ENCODE measurements around the gene MED28. TPM values are rescaled to one million over a fixed set of nuclear protein-coding genes. Genes with fewer than 3 reads are reported as not detected.

The MED28 gene
- total RNA-seq, 4 donors from 2014 or later = 11.8 to 22.8 (median 14.2) TPM

DNA sequence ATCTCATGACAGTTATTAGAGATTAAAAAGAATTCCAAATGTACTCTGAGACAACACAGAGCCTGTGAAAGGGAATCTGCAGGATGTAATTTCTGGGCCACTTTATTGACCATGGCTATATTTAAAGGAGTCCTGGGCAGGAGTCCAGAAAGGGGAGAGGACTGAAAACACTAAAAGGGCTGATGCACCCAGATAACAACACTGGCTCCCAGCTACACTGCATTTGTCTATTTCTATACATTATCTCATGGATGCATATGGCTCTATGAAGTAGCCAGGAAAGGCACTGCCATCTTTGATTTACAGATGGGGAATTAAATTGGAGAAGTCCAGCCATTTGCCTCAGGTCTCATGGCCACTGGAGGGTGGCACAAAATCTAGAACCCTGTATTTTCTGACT is 56.0 kb downstream of the MED28 start:
- Histone ChIP-seq H3K9me3 (peaks cover 0 to 8% (median 1%) of the 10 kb centered on the region in 4 donors), H3K27me3 (no peaks in the 10 kb centered on the region), H3K4me1 (no peaks in the 10 kb centered on the region), H3K27ac (replicated peaks in 1 of 4) (no peak overlapping the region), H3K36me3 (no peaks in the 10 kb centered on the region), H3K4me3 (no peak overlapping the region)
- TF ChIP-seq, protein P1, sequence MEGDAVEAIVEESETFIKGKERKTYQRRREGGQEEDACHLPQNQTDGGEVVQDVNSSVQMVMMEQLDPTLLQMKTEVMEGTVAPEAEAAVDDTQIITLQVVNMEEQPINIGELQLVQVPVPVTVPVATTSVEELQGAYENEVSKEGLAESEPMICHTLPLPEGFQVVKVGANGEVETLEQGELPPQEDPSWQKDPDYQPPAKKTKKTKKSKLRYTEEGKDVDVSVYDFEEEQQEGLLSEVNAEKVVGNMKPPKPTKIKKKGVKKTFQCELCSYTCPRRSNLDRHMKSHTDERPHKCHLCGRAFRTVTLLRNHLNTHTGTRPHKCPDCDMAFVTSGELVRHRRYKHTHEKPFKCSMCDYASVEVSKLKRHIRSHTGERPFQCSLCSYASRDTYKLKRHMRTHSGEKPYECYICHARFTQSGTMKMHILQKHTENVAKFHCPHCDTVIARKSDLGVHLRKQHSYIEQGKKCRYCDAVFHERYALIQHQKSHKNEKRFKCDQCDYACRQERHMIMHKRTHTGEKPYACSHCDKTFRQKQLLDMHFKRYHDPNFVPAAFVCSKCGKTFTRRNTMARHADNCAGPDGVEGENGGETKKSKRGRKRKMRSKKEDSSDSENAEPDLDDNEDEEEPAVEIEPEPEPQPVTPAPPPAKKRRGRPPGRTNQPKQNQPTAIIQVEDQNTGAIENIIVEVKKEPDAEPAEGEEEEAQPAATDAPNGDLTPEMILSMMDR (IDR thresholded peaks at IDR 0.05) = no peak
- TF ChIP-seq EP300 (IDR thresholded peaks at IDR 0.05) = no peak
- no peak for TF ChIP-seq POLR2AphosphoS5 (IDR thresholded peaks at IDR 0.05)
- TF ChIP-seq POLR2A (IDR thresholded peaks at IDR 0.05; ENCODE audit: low read depth) = no peak
- DNase-seq (ENCODE audit: extremely low spot score) = no peak
- intact Hi-C loops (cut with DNase I) = no loop called here

DNA sequence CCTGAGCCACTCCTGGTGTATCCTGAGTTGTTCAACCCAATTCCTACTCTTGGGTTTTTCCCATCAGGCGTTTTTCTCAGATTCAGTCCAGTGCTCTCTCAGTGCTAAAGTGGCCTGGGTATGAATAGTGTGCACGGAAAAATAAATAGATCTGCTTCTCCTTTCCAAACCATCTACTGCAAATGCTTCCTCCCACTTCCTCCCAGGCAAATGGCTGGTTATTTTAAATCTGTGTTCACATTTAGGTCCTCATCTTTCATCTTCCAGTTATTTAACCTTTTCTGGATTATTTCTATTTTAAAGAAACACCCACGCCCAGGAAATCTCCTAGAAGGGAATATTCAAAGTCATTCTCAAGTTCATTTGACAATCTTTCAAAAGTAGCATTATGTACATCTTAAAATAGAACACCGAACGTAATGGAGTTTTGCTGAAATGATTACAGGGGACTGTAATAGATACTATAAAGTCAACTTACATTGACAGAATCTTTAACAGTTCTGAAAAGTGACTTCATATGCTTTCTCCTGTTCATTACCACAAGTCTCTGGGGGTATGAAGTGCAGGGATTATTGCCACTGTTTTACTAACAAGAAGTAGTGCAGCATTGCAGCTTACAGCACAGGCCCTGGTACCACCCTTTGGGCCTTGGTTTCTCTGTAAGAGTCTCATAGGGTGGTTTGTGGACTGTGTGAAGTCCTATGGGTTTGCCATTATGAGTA is 66.3 kb downstream of the MED28 start:
- Histone ChIP-seq H3K36me3 (no peaks in the 10 kb centered on the region), H3K27ac (replicated peaks in 1 of 4) (no peak overlapping the region), H3K4me1 (no peaks in the 10 kb centered on the region), H3K9me3 (no peaks in the 10 kb centered on the region), H3K4me3 (no peak overlapping the region), H3K27me3 (no peaks in the 10 kb centered on the region)
- 50% methylated on average over 5 of the region's 5 CpGs for WGBS
- no peak for TF ChIP-seq EP300 (IDR thresholded peaks at IDR 0.05)
- TF ChIP-seq, protein P1 (IDR thresholded peaks at IDR 0.05) = no peak
- DNase-seq (ENCODE audit: extremely low spot score) = no peak
- intact Hi-C loops (cut with DNase I) = no loop called here

DNA sequence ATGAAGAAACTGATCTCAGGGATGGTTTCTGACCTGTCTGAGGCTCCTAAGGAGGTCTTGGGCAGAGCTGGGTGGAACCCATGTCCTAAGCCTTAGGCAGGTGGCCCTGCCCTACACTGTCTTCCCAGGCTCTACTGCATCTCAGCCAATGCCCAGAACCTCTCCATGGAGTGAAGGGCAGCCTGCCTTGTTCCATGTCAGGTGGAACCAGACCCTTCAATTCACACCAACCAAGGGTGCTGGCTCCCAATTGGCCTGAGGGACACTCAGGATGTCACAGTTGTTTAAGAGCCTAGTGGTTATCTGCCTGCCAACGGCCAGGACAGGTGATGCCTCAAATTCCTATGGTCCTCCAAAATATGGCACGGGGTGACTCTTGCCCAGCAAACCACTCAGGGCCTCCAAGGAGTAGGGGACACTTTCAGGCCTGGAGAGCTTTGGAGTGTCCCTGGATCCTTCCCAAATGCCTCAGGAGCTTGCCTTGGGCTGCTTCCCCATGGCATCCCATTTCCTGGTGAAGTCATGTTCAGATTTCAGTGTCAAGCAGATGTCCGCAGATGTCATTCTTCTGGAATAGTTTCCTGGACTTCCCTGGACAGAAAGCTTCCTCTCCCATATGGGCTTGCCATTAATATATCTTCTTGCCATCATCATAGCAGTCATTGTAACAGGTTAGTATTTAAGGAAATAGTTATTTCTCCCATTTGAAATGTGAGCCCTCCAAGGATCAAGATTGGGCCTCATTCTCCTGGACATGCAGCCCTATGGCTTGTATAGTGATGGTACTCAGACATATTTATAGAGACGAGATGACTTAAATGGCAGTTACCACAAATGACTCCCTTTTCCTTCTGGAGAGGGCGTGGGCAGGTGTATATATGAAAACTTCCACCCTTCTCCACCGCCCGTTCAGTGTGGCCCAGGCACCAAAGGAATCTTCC is 67.1 kb downstream of the MED28 start:
- Histone ChIP-seq H3K4me3 (no peak overlapping the region), H3K27ac (replicated peaks in 1 of 4) (no peak overlapping the region), H3K4me1 (no peaks in the 10 kb centered on the region), H3K36me3 (no peaks in the 10 kb centered on the region), H3K9me3 (no peaks in the 10 kb centered on the region), H3K27me3 (no peaks in the 10 kb centered on the region)
- DNase-seq (ENCODE audit: extremely low spot score) = no peak
- TF ChIP-seq, protein P1 (IDR thresholded peaks at IDR 0.05) = no peak
- TF ChIP-seq POLR2AphosphoS5 (IDR thresholded peaks at IDR 0.05) (no peak), POLR2A (IDR thresholded peaks at IDR 0.05; ENCODE audit: low read depth) (no peak), EP300 (IDR thresholded peaks at IDR 0.05) (no peak)
- intact Hi-C loops (cut with DNase I) = no loop called here
- WGBS = 57% methylated on average over 6 of the region's 7 CpGs

DNA sequence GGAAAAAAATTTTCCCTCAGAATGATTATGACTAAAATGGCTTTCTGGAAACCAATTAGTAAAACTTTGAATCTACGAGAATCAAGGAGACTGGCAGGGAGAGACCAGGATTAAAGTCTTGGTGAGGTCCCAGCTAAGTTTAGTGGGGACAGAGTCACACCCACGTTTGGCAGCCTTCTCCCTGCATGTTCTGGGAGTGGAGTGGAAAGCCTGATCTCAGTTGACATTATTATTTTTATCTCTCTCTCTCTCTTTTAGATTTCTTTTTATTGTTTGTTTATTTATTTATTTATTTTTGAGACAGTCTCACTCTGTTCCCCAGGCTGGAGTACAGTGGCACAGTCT is 67.8 kb downstream of the MED28 start:
- no peaks in the 10 kb centered on the region for H3K27me3 ChIP-seq
- TF ChIP-seq EP300 (IDR thresholded peaks at IDR 0.05) (no peak), POLR2AphosphoS5 (IDR thresholded peaks at IDR 0.05) (no peak), POLR2A (IDR thresholded peaks at IDR 0.05; ENCODE audit: low read depth) (no peak)
- TF ChIP-seq, protein P1 (IDR thresholded peaks at IDR 0.05) = no peak
- WGBS = 73% methylated on average over 2 of the region's 2 CpGs

More for the DNA sequence above, 67.8 kb downstream of the MED28 start:
- no peak for DNase-seq (ENCODE audit: extremely low spot score)
- H3K4me1 ChIP-seq = no peaks in the 10 kb centered on the region
- H3K27ac ChIP-seq (replicated peaks in 1 of 4) = no peak overlapping the region
- H3K9me3 ChIP-seq = no peaks in the 10 kb centered on the region
- no peaks in the 10 kb centered on the region for H3K36me3 ChIP-seq
- intact Hi-C loops (cut with DNase I) = no loop called here
- no peak overlapping the region for H3K4me3 ChIP-seq

Other genes with a start within 250 kb of the MED28 start
- 10 to 100 TPM in 1 of 4 donors, 1 to 10 TPM in 3; 6.4 to 12.7 (median 9.7) TPM for gene QDPR, start 102.6 kb upstream of the MED28 start, total RNA-seq
- not detected for gene CLRN2, start 99.5 kb upstream of the MED28 start, total RNA-seq
- 100 to 1,000 TPM in 1 of 4 donors, 10 to 100 TPM in 3; 72.3 to 117 (median 78.9) TPM for gene LAP3, start 37.4 kb upstream of the MED28 start, total RNA-seq
- gene FAM184B, start 167.0 kb downstream of the MED28 start, total RNA-seq = not detected
- gene DCAF16, start 196.1 kb downstream of the MED28 start, total RNA-seq = 10 to 100 TPM; 23.4 to 28.7 (median 26.3) TPM
- under 1 TPM in 3 of 4 donors, not detected in 1; 0.17 to 0.98 (median 0.71) TPM for gene NCAPG, start 196.3 kb downstream of the MED28 start, total RNA-seq

Measured in esophagus muscularis mucosa (tissue), 4 donors.